Measurements from ENCODE around the gene RFT1.

The RFT1 gene

DNA sequence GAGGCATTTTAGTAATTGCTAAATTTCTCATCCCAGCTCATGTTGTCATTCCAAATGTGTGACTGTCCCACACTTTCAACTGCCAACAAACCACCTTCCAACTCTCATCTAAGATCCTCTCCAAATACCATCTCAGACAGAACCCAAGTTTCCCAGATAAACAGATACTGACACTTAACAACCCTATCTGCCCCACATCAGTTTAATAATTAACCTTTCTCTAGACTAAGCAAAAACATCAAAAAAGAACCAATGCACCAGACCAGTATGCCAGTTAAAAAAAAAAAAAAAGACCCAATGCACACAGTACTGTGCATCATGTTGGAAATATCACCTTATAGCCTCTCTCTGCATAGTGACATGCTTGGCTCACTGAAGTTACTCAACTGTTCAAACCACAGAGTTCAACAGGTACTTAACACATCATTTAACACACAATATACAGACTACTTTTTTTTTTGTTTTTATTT is 89.8 kb downstream of the RFT1 start:
- TF ChIP-seq, protein P1, sequence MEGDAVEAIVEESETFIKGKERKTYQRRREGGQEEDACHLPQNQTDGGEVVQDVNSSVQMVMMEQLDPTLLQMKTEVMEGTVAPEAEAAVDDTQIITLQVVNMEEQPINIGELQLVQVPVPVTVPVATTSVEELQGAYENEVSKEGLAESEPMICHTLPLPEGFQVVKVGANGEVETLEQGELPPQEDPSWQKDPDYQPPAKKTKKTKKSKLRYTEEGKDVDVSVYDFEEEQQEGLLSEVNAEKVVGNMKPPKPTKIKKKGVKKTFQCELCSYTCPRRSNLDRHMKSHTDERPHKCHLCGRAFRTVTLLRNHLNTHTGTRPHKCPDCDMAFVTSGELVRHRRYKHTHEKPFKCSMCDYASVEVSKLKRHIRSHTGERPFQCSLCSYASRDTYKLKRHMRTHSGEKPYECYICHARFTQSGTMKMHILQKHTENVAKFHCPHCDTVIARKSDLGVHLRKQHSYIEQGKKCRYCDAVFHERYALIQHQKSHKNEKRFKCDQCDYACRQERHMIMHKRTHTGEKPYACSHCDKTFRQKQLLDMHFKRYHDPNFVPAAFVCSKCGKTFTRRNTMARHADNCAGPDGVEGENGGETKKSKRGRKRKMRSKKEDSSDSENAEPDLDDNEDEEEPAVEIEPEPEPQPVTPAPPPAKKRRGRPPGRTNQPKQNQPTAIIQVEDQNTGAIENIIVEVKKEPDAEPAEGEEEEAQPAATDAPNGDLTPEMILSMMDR (conservative IDR thresholded peaks at IDR 0.05; ENCODE audit: low read length), result no peak
- peak; percentile 67 for DNase-seq (ENCODE audit: low read depth)
- H3K4me3 ChIP-seq (ENCODE audit: low read length), result no peak overlapping the region

DNA sequence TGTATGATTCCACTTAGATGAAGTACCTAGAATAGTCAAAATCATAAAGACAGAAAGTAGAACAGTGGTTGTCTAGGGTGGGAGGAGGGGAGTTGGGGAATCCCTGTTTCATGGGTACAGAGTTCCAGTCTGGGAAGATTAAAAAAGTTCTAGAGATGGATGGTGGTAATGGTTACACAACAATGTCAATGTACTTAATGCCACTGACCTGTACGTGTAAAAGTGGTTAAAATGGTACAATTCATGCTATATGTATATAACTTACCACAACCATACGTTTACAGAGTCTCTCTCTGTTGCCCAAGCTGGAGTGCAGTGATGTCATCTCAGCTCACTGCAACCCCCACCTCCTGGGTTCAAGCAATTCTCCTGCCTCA is 90.9 kb downstream of the RFT1 start:
- TF ChIP-seq, protein P1 (conservative IDR thresholded peaks at IDR 0.05; ENCODE audit: low read length), result no peak

DNA sequence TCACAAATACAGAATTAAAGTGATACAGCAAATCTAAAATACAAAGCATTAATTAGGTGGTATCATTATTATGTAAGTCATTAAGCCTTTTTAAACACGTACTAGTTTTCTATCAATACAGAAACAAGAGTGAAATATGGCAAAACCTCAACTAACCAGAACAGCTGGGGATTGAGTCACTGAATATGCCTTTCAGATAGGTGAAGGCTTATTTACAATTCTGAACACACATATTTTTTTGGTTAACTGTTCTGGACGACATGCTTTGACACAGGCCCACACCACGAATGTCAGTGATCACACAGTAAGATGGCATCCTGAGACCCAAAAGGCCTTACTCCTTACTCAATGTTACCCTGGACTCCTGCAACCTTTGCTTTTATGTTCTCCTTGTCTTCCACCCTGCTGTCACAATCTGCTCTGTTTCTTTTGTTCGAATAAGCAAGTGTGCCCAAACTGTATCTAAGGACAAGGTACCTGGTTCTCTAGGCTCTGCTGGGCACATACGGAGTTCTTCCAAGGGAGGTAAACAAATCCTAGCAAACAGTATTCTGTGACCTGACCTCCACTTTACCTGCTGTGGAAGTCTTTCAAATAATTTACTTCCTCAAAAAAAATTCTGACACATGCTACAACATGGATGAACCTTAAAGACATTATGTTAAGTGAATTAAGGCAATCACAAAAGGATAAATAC is 91.4 kb downstream of the RFT1 start:
- TF ChIP-seq, protein P1 (conservative IDR thresholded peaks at IDR 0.05; ENCODE audit: low read length), result no peak
- no peak overlapping the region for H3K4me3 ChIP-seq (ENCODE audit: low read length)
- DNase-seq (ENCODE audit: low read depth), result no peak

More for the DNA sequence above, 90.9 kb downstream of the RFT1 start:
- no peak overlapping the region for H3K4me3 ChIP-seq (ENCODE audit: low read length)
- DNase-seq (ENCODE audit: low read depth), result no peak
